Stimulated activated CD4-positive, alpha-beta T cell treated with anti-CD3 and anti-CD28 coated beads, Interleukin-1b, Interleukin-23, amount 100 ng/mL, for 48 hours (primary cell): ENCODE data around the gene PHC1.
"Not testable (repeated sequence)": the region's sequence is repeated elsewhere in the genome, so short reads cannot be mapped to it uniquely, and the experiment has no call there.

ENCODE experiments used
- DNase-seq: peaks from one replicate; pipeline ENCODE4 v3.0.0-alpha.2; 2020

The PHC1 gene

GRCh38 chr12:8911606-8912268 lies 2.6 kb upstream of the PHC1 start:
- no peak for DNase-seq

GRCh38 chr12:8912914-8913313 lies 1.4 kb upstream of the PHC1 start:
- peak; percentile 16 for DNase-seq

- DNase-seq, result no peak
These were observed 642 bp upstream of the PHC1 start for GRCh38 chr12:8913702-8914032.

- DNase-seq, result peak; percentile 35
These were observed 612 bp downstream of the PHC1 start for GRCh38 chr12:8914716-8915526.

GRCh38 chr12:8916154-8916553 lies 1.8 kb downstream of the PHC1 start:
- no peak for DNase-seq

GRCh38 chr12:8917031-8917430 lies 2.7 kb downstream of the PHC1 start:
- no peak for DNase-seq

- DNase-seq, result no peak
These were observed 3.4 kb downstream of the PHC1 start for GRCh38 chr12:8917751-8918150.

GRCh38 chr12:8919643-8920042 lies 5.3 kb downstream of the PHC1 start:
- DNase-seq, result not testable (repeated sequence)

GRCh38 chr12:8922544-8922943 lies 8.2 kb downstream of the PHC1 start:
- DNase-seq, result no peak

- not testable (repeated sequence) for DNase-seq
These were observed 16.5 kb downstream of the PHC1 start for GRCh38 chr12:8930655-8931323.

GRCh38 chr12:8932464-8932863 lies 18.2 kb downstream of the PHC1 start:
- DNase-seq, result not testable (repeated sequence)

GRCh38 chr12:8934080-8934479 lies 19.8 kb downstream of the PHC1 start:
- not testable (repeated sequence) for DNase-seq

- DNase-seq, result no peak
These were observed 22.4 kb downstream of the PHC1 start for GRCh38 chr12:8936735-8937134.

- not testable (repeated sequence) for DNase-seq
These were observed 23.6 kb downstream of the PHC1 start for GRCh38 chr12:8937842-8938442.

- DNase-seq, result no peak
These were observed 27.6 kb downstream of the PHC1 start for GRCh38 chr12:8941691-8942478.

GRCh38 chr12:8943565-8944186 lies 29.4 kb downstream of the PHC1 start:
- no peak for DNase-seq

GRCh38 chr12:8946733-8947132 lies 32.4 kb downstream of the PHC1 start:
- DNase-seq, result no peak

GRCh38 chr12:8947737-8948136 lies 33.4 kb downstream of the PHC1 start:
- DNase-seq, result no peak

GRCh38 chr12:8948701-8949341 lies 34.5 kb downstream of the PHC1 start:
- DNase-seq, result no peak

GRCh38 chr12:8949342-8950220 lies 35.3 kb downstream of the PHC1 start, which contains the start of gene M6PR:
Gene M6PR (minus strand): TSS chr12:8949645. CDS start chr12:8946404, 3,241 bp downstream.
- DNase-seq, result peak; percentile 94

GRCh38 chr12:8950221-8950527 lies 35.9 kb downstream of the PHC1 start:
- no peak for DNase-seq
